Breast epithelium (tissue), 4 donors: ENCODE results near the gene TINAGL1. TPM values are rescaled to one million over a fixed set of nuclear protein-coding genes. Genes with fewer than 3 reads are reported as not detected.
A peak's percentile ranks its signal among the peaks of the same experiment; 100 is the strongest.

Source experiments
- DNase-seq, 2 donors: peaks; one replicate each; pipeline ENCODE4 v3.0.0-alpha.2; 2019; ENCODE audit warnings: low spot score in 2 of 2
- H3K27ac ChIP-seq, 2 donors: fragments of 200-600 bp; sonication (generic) in 1 of 2; one replicate each; pipeline ENCODE4 v1.5.1; 2016 to 2019; ENCODE audit warnings: mild to moderate bottlenecking in 1 of 2
- H3K27me3 ChIP-seq, 2 donors: fragments of 200-600 bp; sonication (generic) in 1 of 2; one replicate each; pipeline versions ENCODE4 v1.5.1 to v1.6.0; 2017 to 2019; ENCODE audit warnings: control low read depth in 1 of 2, mild to moderate bottlenecking in 1 of 2
- H3K36me3 ChIP-seq: fragments of 200-600 bp; one replicate; pipeline ENCODE4 v1.5.1; 2019
- H3K4me1 ChIP-seq, 2 donors: fragments of 200-600 bp; sonication (generic); one replicate each; pipeline ENCODE4 v1.5.1; 2016 to 2019; ENCODE audit warnings: control low read depth in 1 of 2
- H3K4me3 ChIP-seq, 3 donors: fragments of 200-600 bp; sonication (generic); 1 replicate in 2 of 3; 2 replicates in 1 of 3; pipeline ENCODE4 v1.5.1; 2016 to 2019; ENCODE audit warnings: mild to moderate bottlenecking in 3 of 3, moderate library complexity in 2 of 3
- H3K9me3 ChIP-seq, 2 donors: fragments of 200-600 bp; sonication (generic) in 1 of 2; one replicate each; pipeline ENCODE4 v1.5.1; 2016 to 2019; ENCODE audit warnings: control low read depth in 1 of 2
- POLR2A ChIP-seq: fragments of 450-650 bp; IDR thresholded peaks from one replicate; pipeline ENCODE4 v1.6.1; 2016; ENCODE audit warnings: antibody characterized with exemption, mild to moderate bottlenecking, moderate library complexity
- POLR2AphosphoS5 ChIP-seq, 3 donors: sonication (generic); formaldehyde crosslinking; IDR thresholded peaks; one replicate each; pipeline ENCODE4 v1.6.1; 2017; ENCODE audit warnings: antibody characterized with exemption in 3 of 3
- intact Hi-C: fragments of 100-400 bp; cut with DNase I; formaldehyde crosslinking; loops from one replicate; pipeline ENCODE4 v1.15.1; 2023; ENCODE audit warnings: low total_unique reads
- total RNA-seq, 3 donors: library from RNA; depleted of rRNA; stranded (reverse); fragments of >200 nt; gene quantifications; one replicate each; pipeline ENCODE4 v1.1.0, GENCODE V29; 2016
- TF ChIP-seq, protein P1 (sequence below), 3 donors: fragments of 450-650 bp; IDR thresholded peaks; one replicate each; pipeline ENCODE4 v1.5.1; 2016 to 2017; ENCODE audit warnings: antibody characterized with exemption in 3 of 3, mild to moderate bottlenecking in 3 of 3, moderate library complexity in 3 of 3

TINAGL1 gene
- total RNA-seq, 3 donors from 2014 or later = 85.9 to 187 (median 144) TPM

DNA sequence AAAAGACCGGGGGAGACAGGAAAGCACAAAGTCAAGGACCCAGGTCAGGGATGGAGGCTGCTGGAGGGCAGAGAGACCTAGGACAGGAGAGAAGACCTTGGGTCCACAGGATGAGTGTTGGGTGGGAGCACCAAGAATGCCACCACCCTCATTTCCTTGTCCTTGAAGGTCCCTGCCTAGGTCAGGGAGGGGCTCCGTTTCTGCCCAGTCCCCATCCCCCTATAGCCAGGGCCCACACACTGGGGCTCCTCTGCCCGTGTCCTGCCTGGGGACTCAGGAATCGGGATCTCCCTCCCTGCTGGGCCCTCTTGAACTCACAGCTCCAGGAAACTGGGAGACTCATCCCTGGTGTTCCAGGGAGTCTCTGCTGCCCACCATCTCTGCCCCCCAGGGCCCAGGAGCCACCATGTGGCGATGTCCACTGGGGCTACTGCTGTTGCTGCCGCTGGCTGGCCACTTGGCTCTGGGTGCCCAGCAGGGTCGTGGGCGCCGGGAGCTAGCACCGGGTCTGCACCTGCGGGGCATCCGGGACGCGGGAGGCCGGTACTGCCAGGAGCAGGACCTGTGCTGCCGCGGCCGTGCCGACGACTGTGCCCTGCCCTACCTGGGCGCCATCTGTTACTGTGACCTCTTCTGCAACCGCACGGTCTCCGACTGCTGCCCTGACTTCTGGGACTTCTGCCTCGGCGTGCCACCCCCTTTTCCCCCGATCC is 584 bp downstream of the TINAGL1 start:
- Histone ChIP-seq H3K27me3 (no peaks in the 10 kb centered on the region), H3K9me3 (no peaks in the 10 kb centered on the region), H3K4me3 (peak overlapping the region; percentile 52 to 83 (median 72)), H3K27ac (peak overlapping the region; percentile 93 to 94), H3K4me1 (peaks cover 10 to 27% of the 10 kb centered on the region in 2 donors), H3K36me3 (no peaks in the 10 kb centered on the region)
- DNase-seq = peak in 1 of 2 donors; percentile 27
- intact Hi-C loops = no loop called here
- TF ChIP-seq POLR2A = no peak
- no peak for TF ChIP-seq POLR2AphosphoS5 (IDR thresholded peaks at IDR 0.05)
- TF ChIP-seq, protein P1, sequence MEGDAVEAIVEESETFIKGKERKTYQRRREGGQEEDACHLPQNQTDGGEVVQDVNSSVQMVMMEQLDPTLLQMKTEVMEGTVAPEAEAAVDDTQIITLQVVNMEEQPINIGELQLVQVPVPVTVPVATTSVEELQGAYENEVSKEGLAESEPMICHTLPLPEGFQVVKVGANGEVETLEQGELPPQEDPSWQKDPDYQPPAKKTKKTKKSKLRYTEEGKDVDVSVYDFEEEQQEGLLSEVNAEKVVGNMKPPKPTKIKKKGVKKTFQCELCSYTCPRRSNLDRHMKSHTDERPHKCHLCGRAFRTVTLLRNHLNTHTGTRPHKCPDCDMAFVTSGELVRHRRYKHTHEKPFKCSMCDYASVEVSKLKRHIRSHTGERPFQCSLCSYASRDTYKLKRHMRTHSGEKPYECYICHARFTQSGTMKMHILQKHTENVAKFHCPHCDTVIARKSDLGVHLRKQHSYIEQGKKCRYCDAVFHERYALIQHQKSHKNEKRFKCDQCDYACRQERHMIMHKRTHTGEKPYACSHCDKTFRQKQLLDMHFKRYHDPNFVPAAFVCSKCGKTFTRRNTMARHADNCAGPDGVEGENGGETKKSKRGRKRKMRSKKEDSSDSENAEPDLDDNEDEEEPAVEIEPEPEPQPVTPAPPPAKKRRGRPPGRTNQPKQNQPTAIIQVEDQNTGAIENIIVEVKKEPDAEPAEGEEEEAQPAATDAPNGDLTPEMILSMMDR (IDR thresholded peaks at IDR 0.05) = no peak

- Histone ChIP-seq H3K9me3 (no peaks in the 10 kb centered on the region), H3K27me3 (no peaks in the 10 kb centered on the region), H3K27ac (peak overlapping the region; percentile 93 to 94), H3K36me3 (no peaks in the 10 kb centered on the region), H3K4me1 (peaks cover 8 to 25% of the 10 kb centered on the region in 2 donors), H3K4me3 (peak overlapping the region; percentile 52 to 83 (median 72))
- DNase-seq = no peak
- TF ChIP-seq POLR2AphosphoS5 (IDR thresholded peaks at IDR 0.05) (no peak), POLR2A (no peak)
- TF ChIP-seq, protein P1 (IDR thresholded peaks at IDR 0.05) = no peak
- intact Hi-C loops = no loop called here
These were observed 1.3 kb downstream of the TINAGL1 start for GRCh38 chr1:31577515-31578192.

DNA sequence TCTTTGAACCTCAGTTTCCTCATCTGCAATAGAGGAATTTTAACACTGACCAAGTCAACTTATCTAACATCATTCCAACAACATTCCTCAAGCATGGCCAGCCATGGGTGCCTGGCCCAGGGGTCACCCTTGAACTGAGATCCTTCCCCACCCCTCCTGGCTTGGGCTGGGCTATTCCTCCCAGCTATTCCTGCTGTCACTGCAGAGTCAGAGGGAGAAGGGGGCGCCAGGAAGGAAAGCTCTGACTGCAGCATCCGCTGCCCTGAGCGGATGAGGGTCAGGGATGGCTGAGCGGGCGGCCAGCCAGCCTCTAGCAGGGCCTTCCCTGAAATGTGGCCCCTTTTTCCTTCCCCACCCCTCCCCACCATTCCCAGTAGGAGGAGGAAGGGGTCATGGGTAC is 3.1 kb downstream of the TINAGL1 start:
- Histone ChIP-seq H3K9me3 (no peaks in the 10 kb centered on the region), H3K4me3 (peak overlapping the region; percentile 30 to 72 (median 60)), H3K27me3 (no peaks in the 10 kb centered on the region), H3K27ac (peak overlapping the region; percentile 56 to 85), H3K4me1 (peaks cover under 1 to 10% of the 10 kb centered on the region in 2 donors), H3K36me3 (no peaks in the 10 kb centered on the region)
- TF ChIP-seq, protein P1 (IDR thresholded peaks at IDR 0.05) = no peak
- DNase-seq = no peak
- intact Hi-C loops = no loop called here

GRCh38 chr1:31580513-31580870 is 4.2 kb downstream of the TINAGL1 start:
- Histone ChIP-seq H3K36me3 (no peaks in the 10 kb centered on the region), H3K9me3 (no peaks in the 10 kb centered on the region), H3K27ac (peak overlapping the region; percentile 56 to 85), H3K4me3 (peak overlapping the region; percentile 30 to 72 (median 60)), H3K4me1 (peaks cover 0 to 5% of the 10 kb centered on the region in 2 donors), H3K27me3 (no peaks in the 10 kb centered on the region)
- DNase-seq = no peak
- TF ChIP-seq POLR2AphosphoS5 (IDR thresholded peaks at IDR 0.05) (no peak), POLR2A (no peak)
- TF ChIP-seq, protein P1 (IDR thresholded peaks at IDR 0.05) = no peak
- intact Hi-C loops = no loop called here

DNA sequence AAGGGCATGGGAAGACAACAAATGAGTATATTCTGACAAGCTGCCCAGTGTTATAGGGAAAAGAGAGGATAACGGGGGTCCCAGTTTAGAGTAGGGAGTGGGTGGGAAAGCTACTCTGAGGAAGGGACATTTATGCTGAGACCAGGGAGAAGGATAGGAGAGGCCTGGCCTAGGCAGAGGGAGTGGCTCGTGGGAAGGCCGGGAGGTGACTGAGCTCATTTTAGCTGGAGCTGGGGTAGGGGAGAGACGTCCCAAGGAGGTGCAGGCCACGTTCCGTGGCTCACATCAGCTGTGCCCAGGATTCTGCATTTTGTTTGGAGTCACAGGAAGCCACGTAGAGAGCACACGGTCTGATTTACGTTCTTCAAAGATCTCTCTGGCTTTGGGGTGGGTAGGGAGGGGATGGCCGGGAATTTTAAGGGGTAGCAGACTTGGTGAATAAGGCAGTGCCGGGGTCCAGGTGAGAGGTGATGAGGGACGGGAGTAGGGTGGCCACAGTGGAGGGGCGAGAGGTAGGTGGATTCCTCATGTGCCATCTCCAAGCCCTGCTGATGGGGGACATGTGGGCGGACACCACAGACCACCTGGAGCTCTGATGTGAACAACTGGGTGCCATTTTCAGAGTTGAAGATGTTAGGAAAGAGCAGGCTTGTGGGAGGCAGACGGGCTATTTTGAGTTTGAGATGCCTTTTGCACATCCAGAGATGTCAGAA is 4.7 kb downstream of the TINAGL1 start:
- Histone ChIP-seq H3K4me3 (peak overlapping the region; percentile 30 to 72 (median 60)), H3K9me3 (no peaks in the 10 kb centered on the region), H3K27me3 (no peaks in the 10 kb centered on the region), H3K36me3 (no peaks in the 10 kb centered on the region), H3K4me1 (peaks cover 0 to 5% of the 10 kb centered on the region in 2 donors), H3K27ac (peak overlapping the region; percentile 56 to 85)
- TF ChIP-seq, protein P1 (IDR thresholded peaks at IDR 0.05) = no peak
- no peak for TF ChIP-seq POLR2AphosphoS5 (IDR thresholded peaks at IDR 0.05)
- TF ChIP-seq POLR2A = no peak
- DNase-seq = no peak
- intact Hi-C loops = no loop called here
